Activated CD4-positive, alpha-beta T cell treated with anti-CD3 and anti-CD28 coated beads, Interleukin-2, amount 10 ng/mL, durations not matched to agents 7 days and 5 days (primary cell): ENCODE measurements around the gene PTPRN2. TPM values are rescaled to one million over a fixed set of nuclear protein-coding genes. Genes with fewer than 3 reads are reported as not detected.

Experiments
- CTCF ChIA-PET: fragments of 350-600 bp; sonication (Branson Sonifier 250); formaldehyde crosslinking; loops from one replicate; lab custom pipeline; 2021; ENCODE audit warnings: antibody characterized with exemption; lab: Charles Lee
- POLR2A ChIA-PET: fragments of 350-600 bp; sonication (Branson Sonifier 250); formaldehyde crosslinking; loops from one replicate; lab custom pipeline; 2021; ENCODE audit warnings: antibody characterized with exemption; lab: Charles Lee
- DNase-seq: peaks from one replicate; pipeline ENCODE4 v3.0.0-alpha.2; 2020
- H3K27ac Mint-ChIP-seq: one replicate; pipeline ENCODE4 v1.8.0; 2021; ENCODE audit warnings: mild to moderate bottlenecking, moderate library complexity, mixed read lengths
- H3K27me3 Mint-ChIP-seq: one replicate; pipeline ENCODE4 v1.8.0; 2021; ENCODE audit warnings: mixed read lengths
- H3K36me3 Mint-ChIP-seq: one replicate; pipeline ENCODE4 v1.8.0; 2021; ENCODE audit warnings: low read depth, mixed read lengths
- H3K4me1 Mint-ChIP-seq: one replicate; pipeline ENCODE4 v1.8.0; 2021; ENCODE audit warnings: mixed read lengths
- H3K4me3 Mint-ChIP-seq: one replicate; pipeline ENCODE4 v1.8.0; 2021; ENCODE audit warnings: mild to moderate bottlenecking, moderate library complexity, mixed read lengths
- H3K9me3 Mint-ChIP-seq: one replicate; pipeline ENCODE4 v1.8.0; 2021; ENCODE audit warnings: mixed read lengths
- total RNA-seq, 2 experiments: library from RNA; stranded (reverse); gene quantifications; one replicate each; pipeline ENCODE4 v1.2.3, GENCODE V29; 2021

The PTPRN2 gene
- total RNA-seq, 2 experiments from 2014 or later = 2.6 to 2.7 TPM

DNA sequence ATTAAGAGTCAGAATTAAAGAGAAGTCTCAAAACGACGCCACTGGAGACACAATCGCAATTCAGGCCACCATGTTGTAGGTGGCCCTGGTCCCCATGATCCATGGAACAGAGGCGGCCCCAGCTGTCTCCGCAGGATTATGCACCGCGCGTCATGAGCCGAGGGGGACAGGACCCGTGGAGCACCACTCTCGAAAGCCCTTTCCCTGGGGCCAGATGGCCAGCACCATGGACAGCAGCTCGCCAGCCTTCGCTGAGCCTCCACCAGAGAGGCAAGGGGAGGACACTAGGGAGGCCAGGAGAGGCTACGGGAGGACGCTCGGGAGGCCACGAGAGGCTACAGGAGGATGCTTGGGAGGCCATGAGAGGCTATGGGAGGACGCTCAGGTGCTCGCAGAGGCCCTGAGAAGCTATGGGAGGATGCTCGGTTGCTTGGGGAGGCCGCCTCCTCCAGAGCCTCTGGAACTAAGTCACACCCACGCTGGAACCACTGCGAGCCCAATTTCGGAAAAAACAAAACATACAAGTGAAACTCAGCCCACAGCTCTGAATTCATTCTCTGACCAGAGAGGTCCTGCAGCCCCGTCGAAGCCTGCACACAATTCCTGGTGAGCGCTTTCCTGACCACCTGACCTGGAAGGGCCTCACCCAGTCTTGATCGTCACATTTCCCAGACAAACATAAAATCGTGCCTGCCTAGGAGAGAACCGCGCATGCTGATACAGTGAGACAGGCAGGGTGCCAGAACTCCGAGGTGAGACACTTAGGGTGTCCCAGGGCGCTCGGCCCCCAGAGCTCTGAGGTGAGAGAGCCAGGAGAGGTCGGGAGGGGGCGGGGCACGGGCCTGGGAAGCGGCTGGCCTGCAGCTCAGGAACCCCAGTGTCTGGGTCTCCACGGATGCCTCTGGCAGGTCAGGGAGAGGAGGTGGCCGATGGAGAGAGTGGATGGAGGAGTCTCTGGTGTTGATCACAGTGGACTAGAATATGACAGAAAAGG, 224.4 kb downstream of the PTPRN2 start:
- Mint-ChIP-seq H3K36me3 (no peaks in the 10 kb centered on the region), H3K9me3 (peaks cover 6% of the 10 kb centered on the region), H3K27me3 (no peaks in the 10 kb centered on the region), H3K4me3 (no peak overlapping the region), H3K4me1 (no peaks in the 10 kb centered on the region), H3K27ac (no peak overlapping the region)
- POLR2A ChIA-PET = no interaction called here
- CTCF ChIA-PET = no interaction called here
- no peak for DNase-seq

- no peaks in the 10 kb centered on the region for H3K36me3 Mint-ChIP-seq
- ChIA-PET POLR2A (no interaction called here), CTCF (no interaction called here)
- H3K27me3 Mint-ChIP-seq = no peaks in the 10 kb centered on the region
- no peak overlapping the region for H3K4me3 Mint-ChIP-seq
- peaks cover 6% of the 10 kb centered on the region for H3K9me3 Mint-ChIP-seq
- H3K27ac Mint-ChIP-seq = no peak overlapping the region
- no peak for DNase-seq
- H3K4me1 Mint-ChIP-seq = no peaks in the 10 kb centered on the region
Measured at GRCh38 chr7:158362001-158362400, 225.6 kb downstream of the PTPRN2 start.

DNA sequence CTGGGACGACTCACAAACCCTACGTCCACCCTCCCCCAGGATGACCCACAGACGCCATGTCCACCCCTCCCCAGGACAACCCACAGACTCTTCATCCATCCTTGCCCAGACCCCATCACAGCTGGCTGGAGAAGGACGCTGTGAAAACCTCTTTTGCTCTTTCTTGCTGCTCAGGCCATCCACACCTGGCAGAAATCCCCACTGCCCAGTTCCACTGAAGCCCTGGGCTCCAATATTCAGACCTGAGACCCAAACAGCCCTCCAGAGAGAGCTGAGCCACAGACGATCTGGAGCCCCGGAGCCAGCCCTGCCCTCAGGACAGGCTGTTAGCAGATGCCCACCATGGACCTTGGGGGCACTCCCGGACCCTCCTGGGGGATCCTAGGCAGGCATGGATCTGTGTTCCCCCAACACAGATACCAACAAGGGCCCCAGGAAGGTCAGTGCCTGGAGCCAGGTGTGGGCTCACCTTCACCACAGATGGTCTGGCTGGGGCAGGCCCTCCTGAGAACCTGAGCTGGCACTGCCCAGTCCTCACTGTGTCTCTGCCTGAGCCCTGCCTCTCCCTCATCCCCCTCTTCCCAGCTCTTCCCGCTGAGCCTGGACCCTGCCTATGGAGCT, 226.2 kb downstream of the PTPRN2 start:
- Mint-ChIP-seq H3K4me3 (no peak overlapping the region), H3K27me3 (no peaks in the 10 kb centered on the region), H3K4me1 (no peaks in the 10 kb centered on the region), H3K27ac (no peak overlapping the region), H3K9me3 (peaks cover 6% of the 10 kb centered on the region), H3K36me3 (no peaks in the 10 kb centered on the region)
- no peak for DNase-seq
- POLR2A ChIA-PET = no interaction called here
- CTCF ChIA-PET = no interaction called here

GRCh38 chr7:158358926-158359645, 228.5 kb downstream of the PTPRN2 start:
- CTCF ChIA-PET = no interaction called here
- H3K9me3 Mint-ChIP-seq = no peaks in the 10 kb centered on the region

GRCh38 chr7:158357898-158358821, 229.5 kb downstream of the PTPRN2 start:
- DNase-seq = no peak
- CTCF ChIA-PET = no interaction called here
- Mint-ChIP-seq H3K36me3 (no peaks in the 10 kb centered on the region), H3K27ac (no peak overlapping the region), H3K4me1 (no peaks in the 10 kb centered on the region), H3K27me3 (no peaks in the 10 kb centered on the region), H3K4me3 (no peak overlapping the region), H3K9me3 (no peaks in the 10 kb centered on the region)
- POLR2A ChIA-PET = no interaction called here

More at GRCh38 chr7:158358926-158359645, 228.5 kb downstream of the PTPRN2 start:
- DNase-seq = no peak
- H3K27ac Mint-ChIP-seq = no peak overlapping the region
- no peaks in the 10 kb centered on the region for H3K36me3 Mint-ChIP-seq
- no peak overlapping the region for H3K4me3 Mint-ChIP-seq
- POLR2A ChIA-PET = no interaction called here
- H3K27me3 Mint-ChIP-seq = no peaks in the 10 kb centered on the region
- H3K4me1 Mint-ChIP-seq = no peaks in the 10 kb centered on the region

GRCh38 chr7:158357106-158357897, 230.3 kb downstream of the PTPRN2 start:
- POLR2A ChIA-PET = no interaction called here
- no peak overlapping the region for H3K27ac Mint-ChIP-seq

DNA sequence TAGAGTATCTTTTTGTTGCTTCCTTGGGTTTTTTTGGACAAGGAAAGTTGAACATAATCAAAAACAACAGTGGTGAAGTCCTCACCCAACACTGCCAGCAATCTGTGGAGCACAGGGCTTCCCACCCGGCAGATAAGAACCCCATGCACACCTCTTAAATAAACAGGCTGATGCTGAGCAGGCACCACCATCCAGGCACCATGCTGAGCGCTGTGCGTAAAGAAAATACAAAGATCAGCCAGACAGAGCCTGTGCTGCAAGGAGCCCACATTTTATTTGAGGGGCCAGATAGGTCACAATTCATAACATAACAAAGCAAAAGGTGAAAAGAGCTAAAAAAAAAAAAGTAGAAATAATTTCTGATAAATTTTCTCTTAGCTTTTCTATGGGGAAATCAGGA, 231.2 kb downstream of the PTPRN2 start:
- ChIA-PET CTCF (no interaction called here), POLR2A (no interaction called here)
- Mint-ChIP-seq H3K4me1 (no peaks in the 10 kb centered on the region), H3K27ac (no peak overlapping the region), H3K4me3 (no peak overlapping the region), H3K9me3 (no peaks in the 10 kb centered on the region), H3K27me3 (no peaks in the 10 kb centered on the region), H3K36me3 (no peaks in the 10 kb centered on the region)
- DNase-seq = no peak

More at GRCh38 chr7:158357106-158357897, 230.3 kb downstream of the PTPRN2 start:
- no peak overlapping the region for H3K4me3 Mint-ChIP-seq
- no peaks in the 10 kb centered on the region for H3K27me3 Mint-ChIP-seq
- CTCF ChIA-PET = no interaction called here
- H3K4me1 Mint-ChIP-seq = no peaks in the 10 kb centered on the region
- H3K36me3 Mint-ChIP-seq = no peaks in the 10 kb centered on the region
- no peak for DNase-seq
- H3K9me3 Mint-ChIP-seq = no peaks in the 10 kb centered on the region

- Mint-ChIP-seq H3K4me1 (no peaks in the 10 kb centered on the region), H3K4me3 (no peak overlapping the region), H3K9me3 (no peaks in the 10 kb centered on the region), H3K36me3 (no peaks in the 10 kb centered on the region), H3K27me3 (no peaks in the 10 kb centered on the region), H3K27ac (no peak overlapping the region)
- DNase-seq = no peak
- ChIA-PET CTCF (interaction anchor here (0.6 kb wide), 1 partner anchor 542 kb away, joined by 3 read pairs; no protein-coding TSS in a partner anchor), POLR2A (no interaction called here)
Measured at GRCh38 chr7:158355456-158356065, 232.1 kb downstream of the PTPRN2 start.

DNA sequence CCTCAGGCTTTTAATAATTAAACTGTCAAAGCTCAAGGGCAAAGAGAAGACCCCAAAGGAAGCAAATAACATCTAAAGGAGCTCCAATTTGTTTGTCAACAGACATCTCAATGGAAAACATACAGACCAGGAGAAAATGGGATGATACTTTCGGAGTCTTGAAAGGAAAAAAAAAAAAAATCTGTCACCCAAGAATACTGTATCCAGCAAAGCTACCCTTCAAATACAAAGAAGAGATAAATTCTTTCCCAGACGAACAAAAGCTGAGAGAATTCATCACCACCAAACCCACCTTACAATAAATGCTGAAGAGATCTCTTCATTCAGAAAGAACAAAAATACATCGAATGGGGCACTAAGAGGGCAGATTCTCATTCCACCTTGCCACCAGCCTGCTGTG, 232.8 kb downstream of the PTPRN2 start:
- H3K4me3 Mint-ChIP-seq = no peak overlapping the region
- no peaks in the 10 kb centered on the region for H3K27me3 Mint-ChIP-seq
- no peaks in the 10 kb centered on the region for H3K4me1 Mint-ChIP-seq
- no peaks in the 10 kb centered on the region for H3K36me3 Mint-ChIP-seq
- H3K27ac Mint-ChIP-seq = no peak overlapping the region
- H3K9me3 Mint-ChIP-seq = no peaks in the 10 kb centered on the region
- no peak for DNase-seq
- ChIA-PET POLR2A (no interaction called here), CTCF (no interaction called here)

DNA sequence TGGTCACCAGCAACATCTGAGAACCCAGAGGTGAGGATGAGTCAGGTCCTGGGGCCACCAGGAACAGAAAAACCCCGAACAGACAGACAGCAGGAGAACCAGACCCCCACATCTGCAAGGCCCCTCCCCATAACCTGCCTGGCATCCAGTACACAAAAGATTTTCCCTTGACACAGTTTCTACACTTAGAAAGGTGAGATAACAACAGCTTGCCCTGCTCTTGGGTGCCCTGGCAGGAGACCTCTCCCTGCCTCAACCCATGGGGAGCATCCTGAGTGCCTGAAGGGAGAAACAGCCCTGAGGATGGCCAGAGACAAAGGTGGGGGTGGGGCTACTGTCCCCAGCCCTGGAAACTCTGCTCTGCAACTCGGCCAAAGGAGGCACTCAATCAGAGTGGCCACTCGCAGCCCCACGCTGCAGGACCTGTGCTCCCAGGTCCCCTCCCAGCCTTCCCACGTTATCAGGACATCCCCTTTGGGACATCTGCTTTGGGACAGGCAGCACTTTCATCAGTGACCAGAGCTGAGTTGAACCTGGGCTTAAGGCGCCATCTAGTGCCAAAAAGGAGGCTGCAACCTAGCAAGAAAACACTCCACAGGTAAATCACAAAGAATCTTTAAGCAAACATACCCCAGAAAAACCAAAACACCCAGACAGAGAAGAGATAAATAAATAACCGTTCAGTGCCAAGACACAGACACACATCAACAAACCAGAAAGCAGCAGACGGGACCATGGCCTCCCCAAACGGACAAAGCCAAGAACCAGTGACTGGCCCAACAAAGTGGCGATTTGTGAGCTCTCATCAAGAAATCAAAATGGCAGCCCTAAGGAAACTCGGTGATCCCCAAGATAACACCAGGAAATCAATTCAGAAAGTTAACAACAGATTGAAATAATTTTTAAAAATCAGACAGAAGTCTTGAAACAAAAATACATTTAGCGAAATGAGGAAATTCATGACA, 233.7 kb downstream of the PTPRN2 start:
- ChIA-PET POLR2A (no interaction called here), CTCF (no interaction called here)
- H3K27me3 Mint-ChIP-seq = no peaks in the 10 kb centered on the region
- DNase-seq = peak; percentile 24
- H3K36me3 Mint-ChIP-seq = no peaks in the 10 kb centered on the region
- H3K4me3 Mint-ChIP-seq = no peak overlapping the region
- no peak overlapping the region for H3K27ac Mint-ChIP-seq
- no peaks in the 10 kb centered on the region for H3K9me3 Mint-ChIP-seq
- no peaks in the 10 kb centered on the region for H3K4me1 Mint-ChIP-seq
